Prostate gland (tissue), 2 donors: Measurements from ENCODE around the gene ACTL7B. TPM values are rescaled to one million over a fixed set of nuclear protein-coding genes. Genes with fewer than 3 reads are reported as not detected.

Experiments
- DNase-seq: peaks from one replicate; pipeline ENCODE4 v3.0.0-alpha.2; 2019; ENCODE audit warnings: low spot score
- H3K27ac ChIP-seq, 2 donors: fragments of 200-600 bp; sonication (generic); 2 replicates each; pipeline ENCODE4 v1.5.1; 2017 to 2019
- H3K27me3 ChIP-seq: fragments of 200-600 bp; sonication (generic); replicated peaks from 2 replicates; pipeline ENCODE4 v1.5.1; 2019; ENCODE audit not compliant: insufficient read depth
- H3K36me3 ChIP-seq, 2 donors: fragments of 200-600 bp; sonication (generic); 1 replicate in 1 of 2; 2 replicates in 1 of 2; pipeline versions ENCODE4 v1.5.1 to v1.8.1; 2017 to 2019
- H3K4me1 ChIP-seq: fragments of 200-600 bp; sonication (generic); replicated peaks from 2 replicates; pipeline ENCODE4 v1.5.1; 2019
- H3K4me3 ChIP-seq, 2 donors: fragments of 200-600 bp; sonication (generic); 2 replicates each; pipeline ENCODE4 v1.5.1; 2017 to 2019
- H3K9me3 ChIP-seq: fragments of 200-600 bp; sonication (generic); 2 replicates; pipeline ENCODE4 v1.5.1; 2017
- POLR2A ChIP-seq: fragments of 450-650 bp; IDR thresholded peaks from one replicate; pipeline ENCODE4 v1.6.1; 2016; ENCODE audit warnings: antibody characterized with exemption, mild to moderate bottlenecking
- POLR2AphosphoS5 ChIP-seq: sonication (generic); formaldehyde crosslinking; IDR thresholded peaks from one replicate; pipeline ENCODE4 v1.6.1; 2017; ENCODE audit warnings: antibody characterized with exemption
- WGBS: methylation state at CpG from one replicate; pipeline ENCODE4 v1.1.5; 2018; 5-methylcytosine and 5-hydroxymethylcytosine counted together
- intact Hi-C: fragments of 100-400 bp; cut with DNase I; formaldehyde crosslinking; loops from one replicate; pipeline ENCODE4 v1.14.2; 2022
- total RNA-seq, 2 donors: library from RNA; depleted of rRNA; stranded (reverse); fragments of >200 nt; gene quantifications; one replicate each; pipeline ENCODE4 v1.1.0, GENCODE V29; 2016
- TF ChIP-seq, protein P1 (sequence below), 4 experiments: fragments of 200-600 bp in 2 of 4; fragments of 450-650 bp in 2 of 4; sonication (generic) in 2 of 4; IDR thresholded peaks; 1 replicate in 3 of 4; 2 replicates in 1 of 4; pipeline ENCODE4 v1.5.1; 2016 to 2019; ENCODE audit warnings: antibody characterized with exemption in 4 of 4, mild to moderate bottlenecking in 2 of 4, moderate library complexity in 2 of 4

ACTL7B gene
- total RNA-seq, 2 donors from 2014 or later, result 11.1 TPM; not detected in 1

DNA sequence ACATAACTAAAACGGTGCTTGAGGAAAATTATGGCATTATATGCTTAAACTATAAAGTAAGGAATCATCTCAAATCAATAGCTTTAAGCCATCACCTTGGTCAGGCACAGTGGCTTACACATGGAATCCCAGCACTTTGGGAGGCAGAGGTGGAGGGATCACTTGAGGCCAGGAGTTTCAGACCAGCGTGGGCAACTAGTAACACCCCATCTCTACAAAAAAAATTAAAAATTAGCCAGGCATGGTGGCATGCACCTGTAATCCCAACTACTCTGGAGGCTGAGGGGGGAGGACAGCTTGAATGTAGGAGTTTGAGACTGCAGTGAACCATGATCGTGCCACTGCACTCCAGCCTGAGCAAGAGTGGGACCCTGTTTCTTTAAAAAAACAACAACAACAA is 28.9 kb upstream of the ACTL7B start:
- DNase-seq, result no peak

DNA sequence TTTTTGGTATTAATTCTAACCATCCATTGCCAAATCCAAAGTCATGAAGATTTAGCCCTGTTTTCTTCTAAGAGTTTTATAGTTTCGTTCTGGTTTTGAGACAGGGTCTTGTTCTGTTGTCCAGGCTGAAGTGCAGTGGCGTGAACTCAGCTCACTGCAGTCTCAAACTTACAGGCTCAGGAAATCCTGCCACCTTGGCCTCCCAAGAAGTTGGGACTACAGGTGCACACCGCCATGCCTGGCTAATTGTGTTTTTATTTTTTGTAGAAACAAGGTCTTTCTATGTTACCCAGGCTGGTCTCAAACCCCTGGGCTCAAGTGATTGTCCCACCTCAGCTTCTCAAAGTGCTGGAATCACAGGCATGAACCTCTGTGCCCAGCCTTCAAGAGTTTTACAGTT is 27.3 kb upstream of the ACTL7B start:
- H3K4me3 ChIP-seq, result no peak overlapping the region
- H3K27me3 ChIP-seq, result no peaks in the 10 kb centered on the region
- no peak overlapping the region for H3K27ac ChIP-seq
- peaks cover 3% of the 10 kb centered on the region in 2 donors for H3K36me3 ChIP-seq
- no peak for DNase-seq
- WGBS, result 94% methylated on average over 3 of the region's 3 CpGs
- intact Hi-C loops, result no loop called here
- H3K9me3 ChIP-seq, result no peaks in the 10 kb centered on the region
- H3K4me1 ChIP-seq, result no peaks in the 10 kb centered on the region
- TF ChIP-seq POLR2A (no peak), POLR2AphosphoS5 (no peak)
- TF ChIP-seq, protein P1, sequence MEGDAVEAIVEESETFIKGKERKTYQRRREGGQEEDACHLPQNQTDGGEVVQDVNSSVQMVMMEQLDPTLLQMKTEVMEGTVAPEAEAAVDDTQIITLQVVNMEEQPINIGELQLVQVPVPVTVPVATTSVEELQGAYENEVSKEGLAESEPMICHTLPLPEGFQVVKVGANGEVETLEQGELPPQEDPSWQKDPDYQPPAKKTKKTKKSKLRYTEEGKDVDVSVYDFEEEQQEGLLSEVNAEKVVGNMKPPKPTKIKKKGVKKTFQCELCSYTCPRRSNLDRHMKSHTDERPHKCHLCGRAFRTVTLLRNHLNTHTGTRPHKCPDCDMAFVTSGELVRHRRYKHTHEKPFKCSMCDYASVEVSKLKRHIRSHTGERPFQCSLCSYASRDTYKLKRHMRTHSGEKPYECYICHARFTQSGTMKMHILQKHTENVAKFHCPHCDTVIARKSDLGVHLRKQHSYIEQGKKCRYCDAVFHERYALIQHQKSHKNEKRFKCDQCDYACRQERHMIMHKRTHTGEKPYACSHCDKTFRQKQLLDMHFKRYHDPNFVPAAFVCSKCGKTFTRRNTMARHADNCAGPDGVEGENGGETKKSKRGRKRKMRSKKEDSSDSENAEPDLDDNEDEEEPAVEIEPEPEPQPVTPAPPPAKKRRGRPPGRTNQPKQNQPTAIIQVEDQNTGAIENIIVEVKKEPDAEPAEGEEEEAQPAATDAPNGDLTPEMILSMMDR (IDR thresholded peaks at IDR 0.05), result no peak

More for the DNA sequence above, 28.9 kb upstream of the ACTL7B start:
- H3K27ac ChIP-seq, result no peak overlapping the region
- no peaks in the 10 kb centered on the region for H3K27me3 ChIP-seq
- no peaks in the 10 kb centered on the region for H3K9me3 ChIP-seq
- no peaks in the 10 kb centered on the region for H3K4me1 ChIP-seq
- intact Hi-C loops, result no loop called here
- H3K4me3 ChIP-seq, result no peak overlapping the region
- no peaks in the 10 kb centered on the region for H3K36me3 ChIP-seq
- no peak for TF ChIP-seq POLR2AphosphoS5
- TF ChIP-seq, protein P1 (IDR thresholded peaks at IDR 0.05), result no peak
- no peak for TF ChIP-seq POLR2A
- WGBS, result 96% methylated on average over 3 of the region's 3 CpGs

DNA sequence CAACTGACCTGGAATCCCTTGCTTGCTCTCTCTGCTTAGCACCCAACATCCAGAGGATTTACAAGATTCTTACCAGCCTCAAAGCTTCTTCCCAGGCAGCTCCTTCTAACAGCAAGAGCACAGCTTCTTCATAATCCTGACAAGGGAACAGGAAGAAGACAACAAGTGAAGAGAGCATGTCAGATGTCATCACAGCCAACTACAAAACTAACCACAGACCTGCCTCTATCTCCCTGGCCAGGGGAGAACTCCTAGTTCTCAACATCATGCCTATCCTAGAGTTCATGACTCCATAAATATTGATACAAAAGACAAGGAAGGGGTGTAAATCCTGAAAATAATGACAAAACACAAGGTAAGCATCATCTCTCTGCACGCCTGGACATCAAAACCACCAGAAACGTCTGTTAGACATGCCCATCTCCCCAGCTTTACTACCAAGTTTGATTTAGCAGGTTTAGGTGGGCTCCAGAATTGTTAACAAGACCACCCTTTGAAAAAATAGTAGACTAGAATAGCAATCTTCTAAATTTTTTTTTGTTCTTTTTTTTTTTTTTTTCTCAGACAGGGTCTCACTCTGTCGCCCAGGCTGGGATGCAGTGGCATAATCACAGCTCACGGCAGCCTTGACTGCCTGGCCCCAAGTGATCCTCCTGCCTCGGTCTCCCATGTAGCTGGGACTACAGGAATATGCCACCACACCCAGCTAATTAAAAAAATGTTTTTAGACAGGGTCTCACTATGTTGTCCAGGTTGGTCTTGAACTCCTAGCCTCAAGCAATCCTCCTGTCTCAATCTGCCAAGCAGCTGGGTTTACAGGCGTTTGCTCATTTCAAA is 26.5 kb upstream of the ACTL7B start:
- Histone ChIP-seq H3K9me3 (no peaks in the 10 kb centered on the region), H3K27ac (no peak overlapping the region), H3K4me3 (no peak overlapping the region), H3K36me3 (peaks cover 3 to 4% of the 10 kb centered on the region in 2 donors), H3K4me1 (no peaks in the 10 kb centered on the region), H3K27me3 (no peaks in the 10 kb centered on the region)
- DNase-seq, result no peak
- TF ChIP-seq, protein P1 (IDR thresholded peaks at IDR 0.05), result no peak
- TF ChIP-seq POLR2AphosphoS5 (no peak), POLR2A (no peak)
- over 99% methylated on average over 6 of the region's 6 CpGs for WGBS
- intact Hi-C loops, result no loop called here

DNA sequence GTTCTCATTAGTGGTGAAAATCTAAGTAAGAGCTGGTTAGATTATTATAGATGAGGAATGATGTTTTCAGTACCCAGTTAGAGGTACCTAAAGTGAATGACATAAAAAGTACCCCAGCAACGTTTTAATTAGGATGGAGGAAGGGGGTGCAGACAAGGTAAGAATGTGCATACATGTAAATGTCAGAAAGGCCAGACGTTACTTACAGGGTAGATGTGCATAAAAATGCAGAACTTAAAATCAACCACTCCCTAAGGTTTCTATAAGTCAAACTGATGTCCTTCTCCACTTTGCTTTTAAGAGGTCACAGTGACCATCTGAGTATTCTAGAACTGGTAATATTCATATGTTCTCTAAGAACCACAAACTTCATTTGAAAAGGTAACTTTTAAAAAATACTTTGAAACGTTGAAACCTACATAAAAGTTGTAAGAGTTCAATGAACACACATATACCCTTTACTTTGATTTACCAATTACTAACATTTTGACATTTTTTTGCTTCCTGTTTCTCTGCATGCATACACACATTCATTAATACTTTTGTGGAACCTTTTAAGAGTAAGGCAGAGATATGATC is 25.0 kb upstream of the ACTL7B start:
- intact Hi-C loops, result no loop called here

More for the DNA sequence above, 25.0 kb upstream of the ACTL7B start:
- no peaks in the 10 kb centered on the region for H3K27me3 ChIP-seq
- H3K27ac ChIP-seq, result no peak overlapping the region
- 77% methylated on average over 3 of the region's 3 CpGs for WGBS
- H3K4me1 ChIP-seq, result no peaks in the 10 kb centered on the region
- H3K9me3 ChIP-seq, result no peaks in the 10 kb centered on the region
- no peak for DNase-seq
- no peak overlapping the region for H3K4me3 ChIP-seq
- TF ChIP-seq, protein P1 (IDR thresholded peaks at IDR 0.05), result no peak
- peaks cover 3 to 4% of the 10 kb centered on the region in 2 donors for H3K36me3 ChIP-seq
